Activated CD4-positive, alpha-beta T cell treated with anti-CD3 and anti-CD28 coated beads for 36 hours (primary cell): ENCODE results near the gene HMMR. TPM values are rescaled to one million over a fixed set of nuclear protein-coding genes. Genes with fewer than 3 reads are reported as not detected.
"Not testable (repeated sequence)": the region's sequence is repeated elsewhere in the genome, so short reads cannot be mapped to it uniquely, and the experiment has no call there.

Experiments used
- ATAC-seq: fragments of 200-7000 bp; cut with Tn5 transposase; one replicate; pipeline ENCODE4 v1.10.0; 2021; ENCODE audit warnings: mild to moderate bottlenecking, moderate library complexity
- CTCF ChIA-PET: fragments of 350-600 bp; sonication (Branson Sonifier 250); formaldehyde crosslinking; loops from one replicate; lab custom pipeline; 2021; ENCODE audit warnings: antibody characterized with exemption; lab: Charles Lee
- POLR2A ChIA-PET: fragments of 350-600 bp; sonication (Branson Sonifier 250); formaldehyde crosslinking; loops from one replicate; lab custom pipeline; 2021; ENCODE audit warnings: antibody characterized with exemption, inconsistent platforms; lab: Charles Lee
- DNase-seq: peaks from one replicate; pipeline ENCODE4 v3.0.0-alpha.2; 2020
- H3K27ac Mint-ChIP-seq: one replicate; pipeline ENCODE4 v1.8.0; 2021; ENCODE audit warnings: mixed read lengths
- H3K27me3 Mint-ChIP-seq: one replicate; pipeline ENCODE4 v1.8.0; 2021; ENCODE audit warnings: mixed read lengths
- H3K36me3 Mint-ChIP-seq: one replicate; pipeline ENCODE4 v1.8.0; 2021; ENCODE audit warnings: low read depth, mixed read lengths
- H3K4me1 Mint-ChIP-seq: one replicate; pipeline ENCODE4 v1.8.0; 2021; ENCODE audit warnings: mixed read lengths
- H3K4me3 Mint-ChIP-seq: one replicate; pipeline ENCODE4 v1.8.0; 2021; ENCODE audit warnings: mild to moderate bottlenecking, moderate library complexity, mixed read lengths
- H3K9me3 Mint-ChIP-seq: one replicate; pipeline ENCODE4 v1.8.0; 2021; ENCODE audit warnings: low read depth, mixed read lengths
- intact Hi-C, 2 experiments: fragments of 100-400 bp; cut with DNase I in 1 of 2; cut with micrococcal nuclease in 1 of 2; formaldehyde crosslinking; loops; one replicate each; pipeline versions ENCODE4 v1.14.2 to v1.15.1; 2022 to 2024; cut with DNase I, micrococcal nuclease
- total RNA-seq, 2 experiments: library from RNA; stranded (reverse); gene quantifications; one replicate each; pipeline ENCODE4 v1.2.3, GENCODE V29; 2021

Gene HMMR
- total RNA-seq, 2 experiments from 2014 or later = 94.1 to 102 TPM

GRCh38 chr5:163439092-163439425 is 21.4 kb upstream of the HMMR start:
- ChIA-PET CTCF (interaction anchor here (0.7 to 5.6 kb wide), 3 partner anchors 20 to 72 kb away, joined by 3 to 30 read pairs (median 4); partner anchors contain the start of genes HMMR and NUDCD2), POLR2A (interaction anchor here (0.6 to 5.8 kb wide), 4 partner anchors 21 to 68 kb away, joined by 3 to 58 read pairs (median 4); partner anchors contain the start of genes HMMR, MAT2B and NUDCD2)
- ATAC-seq (peak; percentile 3), DNase-seq (no peak)
- Mint-ChIP-seq H3K9me3 (no peaks in the 10 kb centered on the region), H3K36me3 (peaks cover 29% of the 10 kb centered on the region), H3K4me1 (peaks cover 41% of the 10 kb centered on the region), H3K4me3 (peak overlapping the region; percentile 83), H3K27me3 (no peaks in the 10 kb centered on the region), H3K27ac (peak overlapping the region; percentile 55)
- intact Hi-C loops = no loop called here

- no peaks in the 10 kb centered on the region for H3K27me3 Mint-ChIP-seq
- peaks cover 35% of the 10 kb centered on the region for H3K4me1 Mint-ChIP-seq
- no peaks in the 10 kb centered on the region for H3K9me3 Mint-ChIP-seq
- DNase-seq (no peak), ATAC-seq (no peak)
- ChIA-PET CTCF (interaction anchor here (0.7 to 5.6 kb wide), 4 partner anchors 13 to 88 kb away, joined by 3 to 30 read pairs (median 4); partner anchors contain the start of genes HMMR and NUDCD2), POLR2A (interaction anchor here (5.8 kb wide), 1 partner anchor 19 kb away, joined by 58 read pairs; the partner anchor contains the start of genes HMMR and NUDCD2)
- peak overlapping the region; percentile 13 for H3K27ac Mint-ChIP-seq
- H3K4me3 Mint-ChIP-seq = no peak overlapping the region
- peaks cover 31% of the 10 kb centered on the region for H3K36me3 Mint-ChIP-seq
- intact Hi-C loops = no loop called here
These were observed 19.5 kb upstream of the HMMR start for GRCh38 chr5:163440954-163441353.

DNA sequence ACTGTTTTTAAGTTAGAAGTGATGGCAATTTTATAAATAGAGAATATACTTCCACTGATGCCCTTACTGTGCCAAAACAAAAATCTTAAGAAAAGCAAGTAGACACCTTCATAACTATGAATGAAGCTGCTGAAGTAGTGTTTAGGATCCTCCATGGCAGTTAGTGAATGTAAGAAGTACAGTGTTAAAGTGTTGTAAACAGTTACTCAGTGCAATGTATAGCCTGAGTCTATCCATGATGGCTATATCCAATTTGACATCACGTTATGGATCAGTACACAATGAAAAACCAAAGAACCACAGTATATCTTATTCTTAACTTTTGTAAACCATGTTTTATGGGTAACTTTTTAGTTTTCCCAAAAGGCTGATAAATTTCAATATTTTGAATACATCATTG is 15.9 kb upstream of the HMMR start:
- H3K27ac Mint-ChIP-seq = no peak overlapping the region
- intact Hi-C loops = no loop called here
- no peak for DNase-seq
- peaks cover 53% of the 10 kb centered on the region for H3K36me3 Mint-ChIP-seq
- H3K4me1 Mint-ChIP-seq = peaks cover 14% of the 10 kb centered on the region
- H3K4me3 Mint-ChIP-seq = no peak overlapping the region
- no peaks in the 10 kb centered on the region for H3K9me3 Mint-ChIP-seq
- no peaks in the 10 kb centered on the region for H3K27me3 Mint-ChIP-seq
- ATAC-seq = no peak
- ChIA-PET CTCF (interaction anchor here (0.7 to 1.7 kb wide), 2 partner anchors 10 to 15 kb away, joined by 3 to 4 read pairs; no protein-coding TSS in a partner anchor), POLR2A (interaction anchor here (0.7 kb wide), 1 partner anchor 10 kb away, joined by 3 read pairs; no protein-coding TSS in a partner anchor)

DNA sequence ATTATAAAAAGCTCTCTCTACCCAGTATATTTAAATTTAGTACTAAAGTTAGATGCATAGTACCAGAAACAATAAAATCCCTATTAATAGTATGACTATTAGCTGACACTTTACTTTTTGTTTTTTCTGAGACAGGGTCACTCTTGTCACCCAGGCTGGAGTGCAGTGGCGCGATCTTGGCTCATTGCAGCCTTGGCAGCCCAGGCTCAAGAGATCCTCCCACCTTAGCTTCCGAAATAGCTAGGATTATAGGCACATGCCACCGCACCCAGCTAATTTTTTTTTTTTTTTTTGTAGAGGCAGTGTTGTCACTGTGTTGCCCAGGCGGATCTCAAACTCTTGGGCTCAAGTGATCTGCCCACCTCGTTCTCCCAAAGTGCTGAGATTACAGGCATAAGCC is 15.1 kb upstream of the HMMR start:
- ChIA-PET CTCF (interaction anchor here (0.7 kb wide), 2 partner anchors 9 to 29 kb away, joined by 3 to 4 read pairs; no protein-coding TSS in a partner anchor), POLR2A (interaction anchor here (0.7 kb wide), 1 partner anchor 9 kb away, joined by 3 read pairs; no protein-coding TSS in a partner anchor)
- Mint-ChIP-seq H3K27ac (no peak overlapping the region), H3K4me3 (no peak overlapping the region), H3K36me3 (peaks cover 51% of the 10 kb centered on the region), H3K27me3 (no peaks in the 10 kb centered on the region), H3K9me3 (no peaks in the 10 kb centered on the region), H3K4me1 (peaks cover 10% of the 10 kb centered on the region)
- DNase-seq = no peak
- no peak for ATAC-seq
- intact Hi-C loops = no loop called here

DNA sequence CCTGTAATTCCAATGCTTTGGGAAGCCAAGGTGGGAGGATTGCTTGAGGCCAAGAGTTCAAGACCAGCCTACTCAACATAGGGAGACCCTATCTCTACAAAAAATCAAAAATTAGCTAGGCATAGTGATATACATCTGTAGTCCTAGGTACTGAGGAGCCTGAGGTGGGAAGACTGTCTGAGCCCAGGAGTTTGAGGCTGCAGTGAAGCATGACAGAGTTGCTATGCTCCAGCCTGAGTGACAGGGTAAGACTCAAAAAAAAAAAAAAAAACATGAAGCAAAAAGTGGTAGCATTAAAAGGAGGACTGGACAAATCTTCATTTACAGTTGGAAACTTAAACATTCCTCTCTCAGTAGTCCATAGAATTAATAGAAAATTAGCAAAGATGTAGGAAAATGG is 13.2 kb upstream of the HMMR start:
- CTCF ChIA-PET = interaction anchor here (0.6 kb wide), 1 partner anchor 21 kb away, joined by 3 read pairs; no protein-coding TSS in a partner anchor
- H3K4me3 Mint-ChIP-seq = no peak overlapping the region
- H3K4me1 Mint-ChIP-seq = peaks cover 3% of the 10 kb centered on the region
- DNase-seq (no peak), ATAC-seq (no peak)
- no peaks in the 10 kb centered on the region for H3K9me3 Mint-ChIP-seq
- H3K27ac Mint-ChIP-seq = peak overlapping the region; percentile 42
- H3K36me3 Mint-ChIP-seq = peaks cover 54% of the 10 kb centered on the region
- POLR2A ChIA-PET = no interaction called here
- intact Hi-C loops = no loop called here
- H3K27me3 Mint-ChIP-seq = no peaks in the 10 kb centered on the region

DNA sequence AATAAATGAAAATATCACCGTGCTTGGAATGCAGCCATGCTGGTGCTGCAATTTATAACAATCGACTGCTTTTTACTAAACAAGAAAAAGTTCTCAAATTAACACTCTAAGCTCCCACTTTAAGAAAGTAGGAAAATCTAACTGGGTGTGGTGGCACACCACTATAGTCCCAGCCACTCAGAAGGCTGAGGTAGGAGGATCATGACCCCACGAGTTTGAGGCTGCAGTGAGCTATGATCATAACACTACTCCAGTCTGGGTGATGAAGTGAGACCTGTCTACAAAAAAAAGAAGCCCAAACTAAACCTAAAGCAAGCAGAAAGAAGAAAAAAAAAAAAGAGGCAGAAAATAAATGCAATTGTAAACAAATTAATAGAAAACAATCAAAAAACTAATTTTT is 12.6 kb upstream of the HMMR start:
- POLR2A ChIA-PET = no interaction called here
- ATAC-seq (no peak), DNase-seq (no peak)
- H3K9me3 Mint-ChIP-seq = no peaks in the 10 kb centered on the region
- H3K27ac Mint-ChIP-seq = no peak overlapping the region
- CTCF ChIA-PET = interaction anchor here (0.5 to 0.6 kb wide), 2 partner anchors 21 to 49 kb away, joined by 3 read pairs; no protein-coding TSS in a partner anchor
- H3K4me3 Mint-ChIP-seq = no peak overlapping the region
- intact Hi-C loops = no loop called here
- H3K4me1 Mint-ChIP-seq = peaks cover 3% of the 10 kb centered on the region
- peaks cover 52% of the 10 kb centered on the region for H3K36me3 Mint-ChIP-seq
- H3K27me3 Mint-ChIP-seq = no peaks in the 10 kb centered on the region

DNA sequence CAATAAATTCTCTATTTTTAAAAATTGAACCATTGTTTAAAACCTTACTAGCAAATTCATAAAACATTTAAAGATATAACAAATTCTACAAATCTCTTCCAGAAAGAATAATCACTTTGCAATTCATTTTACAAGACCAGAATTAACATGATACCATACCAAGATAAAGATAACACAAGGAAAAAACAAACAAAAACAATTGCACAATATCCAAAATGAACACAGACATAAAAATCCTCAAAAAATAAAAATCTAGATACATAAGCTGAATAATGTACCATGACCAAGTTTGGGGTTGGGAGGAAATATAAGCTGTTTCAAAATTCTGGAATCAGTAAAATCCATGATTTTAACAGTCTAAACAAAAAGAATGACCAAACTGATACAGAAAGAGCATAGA is 11.9 kb upstream of the HMMR start:
- intact Hi-C loops = no loop called here
- CTCF ChIA-PET = interaction anchor here (1.8 kb wide), 1 partner anchor 11 kb away, joined by 9 read pairs; the partner anchor contains the start of genes HMMR and NUDCD2
- peaks cover 53% of the 10 kb centered on the region for H3K36me3 Mint-ChIP-seq

DNA sequence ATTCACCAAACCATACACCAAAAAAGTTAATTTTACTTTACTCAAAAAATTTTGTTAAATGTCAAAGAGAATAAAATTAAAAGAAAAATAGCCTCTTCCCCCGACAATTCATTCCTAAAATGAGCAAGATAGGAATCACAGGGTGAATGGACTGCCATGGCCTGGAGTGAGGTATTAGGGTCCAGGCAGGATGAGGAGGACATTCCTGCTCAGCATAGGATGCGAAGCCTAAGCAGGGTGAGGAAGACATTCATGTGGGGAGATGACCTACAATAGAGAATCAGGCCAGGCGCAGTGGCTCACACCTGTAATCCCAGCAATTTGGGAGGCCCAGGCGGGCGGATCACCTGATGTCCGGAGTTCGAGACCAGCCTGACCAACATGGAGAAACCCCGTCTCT is 8.9 kb upstream of the HMMR start:
- intact Hi-C loops = no loop called here
- Mint-ChIP-seq H3K4me3 (no peak overlapping the region), H3K36me3 (peaks cover 66% of the 10 kb centered on the region), H3K4me1 (peaks cover 18% of the 10 kb centered on the region), H3K27me3 (no peaks in the 10 kb centered on the region), H3K9me3 (no peaks in the 10 kb centered on the region), H3K27ac (no peak overlapping the region)
- ChIA-PET CTCF (interaction anchor here (1.4 kb wide), 1 partner anchor 8 kb away, joined by 6 read pairs; the partner anchor contains the start of genes HMMR and NUDCD2), POLR2A (no interaction called here)
- ATAC-seq (no peak), DNase-seq (no peak)

More for the DNA sequence above, 11.9 kb upstream of the HMMR start:
- H3K9me3 Mint-ChIP-seq = no peaks in the 10 kb centered on the region
- H3K4me3 Mint-ChIP-seq = no peak overlapping the region
- peaks cover 3% of the 10 kb centered on the region for H3K4me1 Mint-ChIP-seq
- DNase-seq (no peak), ATAC-seq (no peak)
- POLR2A ChIA-PET = no interaction called here
- H3K27ac Mint-ChIP-seq = peak overlapping the region; percentile 24
- no peaks in the 10 kb centered on the region for H3K27me3 Mint-ChIP-seq

GRCh38 chr5:163453705-163454104 is 6.7 kb upstream of the HMMR start:
- ATAC-seq (no peak), DNase-seq (no peak)
- intact Hi-C loops = no loop called here
- Mint-ChIP-seq H3K9me3 (no peaks in the 10 kb centered on the region), H3K27ac (no peak overlapping the region), H3K4me1 (peaks cover 28% of the 10 kb centered on the region), H3K36me3 (peaks cover 56% of the 10 kb centered on the region), H3K27me3 (no peaks in the 10 kb centered on the region), H3K4me3 (no peak overlapping the region)
- ChIA-PET POLR2A (no interaction called here), CTCF (interaction anchor here (0.9 to 1.0 kb wide), 3 partner anchors 9 to 46 kb away, joined by 3 read pairs; no protein-coding TSS in a partner anchor)

DNA sequence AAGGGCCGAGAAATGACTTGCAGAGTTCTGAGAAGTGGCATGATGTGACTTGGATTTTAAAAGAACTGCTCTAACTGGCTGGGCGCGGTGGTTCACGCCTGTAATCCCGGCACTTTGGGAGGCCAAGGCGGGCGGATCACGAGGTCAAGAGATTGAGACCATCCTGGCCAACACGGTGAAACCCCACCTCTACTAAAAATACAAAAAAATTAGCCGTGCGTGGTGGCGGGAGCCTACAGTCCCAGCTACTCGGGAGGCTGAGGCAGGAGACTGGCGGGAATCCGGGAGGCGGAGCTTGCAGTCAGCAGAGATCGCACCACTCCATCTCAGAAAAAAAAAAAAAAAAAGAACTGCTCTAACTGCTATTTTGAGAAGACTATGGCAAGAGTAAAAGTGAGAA is 5.0 kb upstream of the HMMR start:
- CTCF ChIA-PET = interaction anchor here (1.3 to 1.4 kb wide), 2 partner anchors 47 to 106 kb away, joined by 3 to 5 read pairs; no protein-coding TSS in a partner anchor
- peak overlapping the region; percentile 51 for H3K27ac Mint-ChIP-seq
- H3K27me3 Mint-ChIP-seq = not testable (repeated sequence)

GRCh38 chr5:163456029-163456589 is 4.3 kb upstream of the HMMR start:
- no peaks in the 10 kb centered on the region for H3K27me3 Mint-ChIP-seq
- intact Hi-C loops = no loop called here
- H3K4me1 Mint-ChIP-seq = peaks cover 25% of the 10 kb centered on the region
- ChIA-PET CTCF (no interaction called here), POLR2A (no interaction called here)
- H3K36me3 Mint-ChIP-seq = peaks cover 54% of the 10 kb centered on the region
- no peak for ATAC-seq
- H3K27ac Mint-ChIP-seq = peak overlapping the region; percentile 6
- no peak overlapping the region for H3K4me3 Mint-ChIP-seq
- no peaks in the 10 kb centered on the region for H3K9me3 Mint-ChIP-seq
- no peak for DNase-seq

More for the DNA sequence above, 5.0 kb upstream of the HMMR start:
- intact Hi-C loops, ATAC-seq, POLR2A ChIA-PET, H3K4me3 Mint-ChIP-seq, H3K9me3 Mint-ChIP-seq, DNase-seq: not testable (repeated sequence)
- Mint-ChIP-seq H3K36me3 (peaks cover 57% of the 10 kb centered on the region), H3K4me1 (peaks cover 25% of the 10 kb centered on the region)
